Fibroblast of the conjunctiva (primary cell): Measurements from ENCODE around the gene DYRK1A.

Experiments used
- DNase-seq: peaks from one replicate; pipeline ENCODE4 v3.0.0-alpha.2; 2010; ENCODE audit warnings: low read depth

Gene DYRK1A

DNA sequence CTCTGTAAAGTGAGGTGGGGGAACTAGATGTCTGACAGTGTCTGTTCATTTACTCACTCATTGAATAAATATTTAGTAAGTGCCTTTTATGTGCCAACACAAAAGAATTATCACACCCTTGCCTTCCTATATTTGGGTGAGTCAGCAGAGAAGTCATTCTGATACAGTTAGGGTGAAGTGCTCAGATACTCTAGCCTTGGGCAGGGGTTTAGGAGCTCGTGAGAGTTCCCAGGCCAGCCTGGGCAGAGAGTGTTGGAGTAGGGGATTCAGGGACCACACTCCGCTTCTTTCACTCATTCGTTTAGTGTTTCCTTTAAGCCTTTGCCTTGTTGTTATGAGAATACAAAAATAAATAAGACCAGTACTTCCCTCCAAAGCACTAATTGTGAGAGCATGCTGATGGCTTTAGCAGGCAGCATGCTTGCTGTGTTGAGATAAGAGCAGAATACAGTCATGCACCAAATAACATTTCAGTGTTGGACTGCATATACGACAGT, 83.9 kb downstream of the DYRK1A start:
- no peak for DNase-seq

GRCh38 chr21:37451446-37451845, 84.9 kb downstream of the DYRK1A start:
- no peak for DNase-seq

DNA sequence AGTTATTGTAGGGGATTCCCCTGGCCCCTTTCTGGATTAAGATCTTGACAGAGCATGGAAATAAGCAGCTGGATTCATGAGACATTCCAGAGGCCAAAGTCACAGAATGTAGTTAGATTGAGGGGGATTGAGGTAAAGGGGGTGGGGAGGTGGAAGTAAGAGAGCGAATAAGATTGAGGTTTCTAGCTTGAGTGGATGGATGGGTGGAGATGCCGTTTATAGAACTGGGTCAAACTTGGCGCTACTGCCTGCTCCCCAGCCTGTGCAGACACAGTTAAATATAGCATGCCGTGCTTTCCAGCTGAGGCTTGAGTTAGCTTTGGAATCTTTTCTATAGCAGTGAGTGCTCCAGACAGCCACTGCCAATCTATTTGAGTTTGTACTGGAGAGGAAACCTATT, 85.7 kb downstream of the DYRK1A start:
- peak; percentile 70 for DNase-seq

DNA sequence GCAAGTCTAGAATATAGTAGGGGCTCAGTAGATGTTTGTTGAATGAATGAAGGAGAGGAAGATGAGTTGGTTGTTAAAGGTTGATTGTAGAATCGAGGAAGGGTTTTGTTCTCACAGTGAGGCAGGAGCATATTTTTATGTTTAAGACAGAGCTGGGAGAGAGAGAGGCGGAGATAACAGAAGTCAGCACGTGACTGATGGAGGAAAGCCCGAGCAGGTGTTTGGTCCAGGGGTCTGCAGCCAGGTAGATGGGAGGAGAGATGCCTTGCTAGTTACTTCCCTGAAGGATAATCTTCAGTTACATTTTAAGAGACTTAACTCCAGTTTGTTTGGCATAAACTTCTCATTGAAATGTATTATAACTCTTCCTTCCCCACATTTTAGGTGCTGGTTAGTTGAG, 86.8 kb downstream of the DYRK1A start:
- DNase-seq = no peak

GRCh38 chr21:37454869-37455503, 88.4 kb downstream of the DYRK1A start:
- DNase-seq = no peak

DNA sequence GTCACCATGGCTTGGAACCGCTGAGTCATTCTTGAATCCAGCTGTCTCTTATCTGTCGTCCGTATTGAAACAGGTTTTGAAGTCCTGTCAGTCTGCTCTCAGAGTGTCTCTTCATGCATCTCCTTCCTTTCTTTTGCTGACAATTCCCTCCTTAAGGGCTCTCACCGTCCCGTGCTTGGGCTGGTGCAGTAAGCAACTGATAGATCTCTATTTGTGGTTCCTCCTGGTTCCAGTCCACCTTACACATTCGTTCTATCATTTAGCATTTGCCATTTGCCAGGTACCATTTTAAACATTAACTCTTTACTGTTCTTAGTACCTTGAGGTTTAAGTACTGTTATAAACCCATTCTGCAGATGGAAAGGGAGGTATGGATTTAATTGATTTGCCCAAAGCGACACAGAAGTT, 88.9 kb downstream of the DYRK1A start:
- no peak for DNase-seq

- DNase-seq = no peak
Observed at GRCh38 chr21:37458669-37459276, 92.2 kb downstream of the DYRK1A start.

- DNase-seq = no peak
Observed at GRCh38 chr21:37459575-37459974, 93.0 kb downstream of the DYRK1A start.

DNA sequence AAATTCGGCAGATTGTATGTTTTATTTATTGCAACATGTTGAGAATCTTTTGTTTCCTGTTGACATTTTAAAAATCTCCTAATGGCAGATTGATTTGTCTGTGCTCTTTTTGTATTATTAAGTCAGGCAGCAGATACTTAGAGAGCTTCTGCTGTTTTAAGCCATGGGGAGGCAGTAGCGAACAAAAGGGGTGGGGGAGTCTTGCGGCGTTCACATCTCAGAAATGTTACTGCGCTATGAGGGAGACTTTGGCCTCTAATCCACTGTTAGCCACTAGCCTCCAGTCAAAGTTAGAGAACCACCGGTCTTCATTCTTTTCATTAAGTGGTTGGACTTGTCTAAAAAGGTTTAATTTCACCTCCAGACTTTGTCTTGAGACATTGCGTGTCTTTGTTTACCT, 93.6 kb downstream of the DYRK1A start:
- no peak for DNase-seq

DNA sequence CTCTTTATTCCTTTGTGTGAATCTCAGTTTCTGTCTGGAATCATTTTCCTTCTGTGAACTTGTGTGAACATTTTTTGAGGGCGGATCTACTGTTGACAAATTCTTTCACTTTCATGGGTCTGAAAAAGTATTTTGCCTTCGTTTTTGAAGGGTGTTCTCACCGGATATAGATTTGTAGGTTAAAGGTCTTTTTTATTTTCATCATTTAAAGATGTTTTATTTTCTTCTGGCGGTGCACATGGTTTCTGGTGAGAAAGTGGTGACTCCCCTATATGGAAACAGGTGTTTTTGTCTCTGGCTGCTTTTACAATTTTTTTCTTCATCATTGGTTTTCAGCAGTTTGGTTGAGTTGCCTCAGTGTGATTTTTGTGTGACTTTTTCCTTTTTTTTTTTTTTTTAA, 94.9 kb downstream of the DYRK1A start:
- no peak for DNase-seq

DNA sequence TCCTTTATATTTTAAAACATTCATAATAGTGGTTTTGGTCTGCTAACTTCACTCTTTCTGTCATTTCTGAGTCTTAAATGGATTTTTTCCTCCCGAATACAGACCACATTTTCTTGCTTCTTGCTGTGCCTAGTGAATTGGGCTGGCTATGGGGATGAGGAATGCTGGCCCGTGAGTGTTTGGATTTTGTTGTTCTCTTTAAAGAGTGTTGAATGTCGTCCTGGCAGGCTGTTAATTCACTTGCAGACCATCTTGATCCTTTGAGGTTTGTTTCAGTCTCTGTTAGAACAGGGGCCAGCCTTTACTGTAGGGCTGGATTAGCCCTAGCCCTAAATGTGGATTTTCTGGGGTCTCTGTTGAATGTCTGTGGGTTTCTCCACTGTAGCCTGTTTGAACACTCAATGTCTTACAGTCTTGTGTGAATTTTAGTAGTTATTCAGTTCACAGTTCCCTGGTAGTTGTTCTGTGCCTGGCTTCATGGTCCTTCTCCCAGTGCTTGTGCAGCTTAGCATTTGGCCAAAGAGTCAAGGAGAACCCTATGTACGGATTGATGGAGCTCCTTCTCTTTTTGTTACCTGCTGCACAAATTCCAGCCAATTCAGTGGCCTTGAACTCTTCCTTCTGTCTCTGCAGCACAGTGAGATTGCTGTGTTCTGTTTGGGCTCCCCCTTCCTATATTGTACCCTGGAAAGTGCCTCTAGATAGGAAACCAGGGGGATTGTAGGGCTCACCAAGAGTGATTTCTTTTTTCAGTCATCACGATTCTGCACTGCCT, 95.7 kb downstream of the DYRK1A start:
- no peak for DNase-seq

GRCh38 chr21:37463083-37463801, 96.7 kb downstream of the DYRK1A start:
- DNase-seq = peak; percentile 40

- DNase-seq = no peak
Observed at GRCh38 chr21:37467082-37467481, 100.5 kb downstream of the DYRK1A start.

- no peak for DNase-seq
Observed at GRCh38 chr21:37468909-37469308, 102.3 kb downstream of the DYRK1A start.

DNA sequence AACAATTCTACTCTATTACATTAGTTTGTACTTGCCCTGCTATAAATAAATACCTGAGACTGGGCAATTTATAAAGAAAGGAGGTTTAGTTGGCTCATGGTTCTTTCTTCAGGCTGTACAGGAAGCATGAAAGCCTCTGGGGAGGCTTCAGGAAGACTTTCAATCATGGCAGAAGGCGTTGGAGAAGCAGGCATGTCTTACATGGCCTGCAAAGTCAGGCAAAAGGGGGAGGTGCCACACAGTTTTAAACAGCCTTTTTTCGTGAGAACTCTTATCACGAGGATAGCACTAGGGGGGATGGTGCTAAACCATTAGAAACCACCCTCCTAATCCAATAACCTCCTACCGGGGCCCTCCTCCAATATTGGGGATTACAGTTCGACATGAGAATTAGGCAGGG, 102.9 kb downstream of the DYRK1A start:
- DNase-seq = no peak

DNA sequence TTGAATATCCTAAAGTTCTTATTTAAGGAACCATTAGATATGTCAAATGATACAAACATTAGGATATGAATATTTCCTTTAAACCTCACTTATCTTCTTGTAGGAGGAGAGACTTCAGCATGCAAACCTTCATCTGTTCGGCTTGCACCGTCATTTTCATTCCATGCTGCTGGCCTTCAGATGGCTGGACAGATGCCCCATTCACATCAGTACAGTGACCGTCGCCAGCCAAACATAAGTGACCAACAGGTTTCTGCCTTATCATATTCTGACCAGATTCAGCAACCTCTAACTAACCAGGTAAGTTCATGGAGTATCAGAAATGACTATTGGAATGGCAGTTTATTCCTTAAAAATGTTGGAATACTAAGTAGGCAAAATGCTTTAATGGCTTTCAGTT, 106.0 kb downstream of the DYRK1A start:
- DNase-seq = no peak

DNA sequence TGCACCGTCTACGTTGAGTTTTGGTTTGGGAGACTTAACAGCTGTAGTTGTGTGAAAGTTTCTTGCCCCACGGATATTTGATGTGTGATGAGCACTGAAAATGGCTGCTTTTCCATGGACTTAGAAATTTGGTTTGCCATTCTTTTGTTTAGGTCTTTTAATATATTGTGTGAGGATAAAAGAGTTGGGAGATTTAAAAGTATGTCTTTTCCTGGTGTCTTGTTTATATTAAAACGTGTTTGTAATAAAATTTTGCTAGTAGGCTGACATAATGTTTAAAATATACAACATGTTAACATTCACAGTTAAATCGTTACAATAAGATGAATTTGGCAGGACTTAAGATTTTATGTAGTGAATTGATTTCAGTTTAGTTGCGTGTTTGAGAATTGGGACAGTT, 106.9 kb downstream of the DYRK1A start:
- no peak for DNase-seq

- no peak for DNase-seq
Observed at GRCh38 chr21:37474342-37474741, 107.8 kb downstream of the DYRK1A start.

GRCh38 chr21:37475186-37475868, 108.8 kb downstream of the DYRK1A start:
- no peak for DNase-seq

- no peak for DNase-seq
Observed at GRCh38 chr21:37478794-37479193, 112.2 kb downstream of the DYRK1A start.

GRCh38 chr21:37483776-37484175, 117.2 kb downstream of the DYRK1A start:
- DNase-seq = no peak
